GM13976 (cell line): ENCODE results near the gene ANTXR1.

Experiments
- DNase-seq: peaks from one replicate; pipeline ENCODE4 v3.0.0; 2012; ENCODE audit warnings: low spot score
- CTCF ChIP-seq: IDR thresholded peaks from 2 replicates; pipeline ENCODE4 v1.5.1; 2012; ENCODE audit warnings: borderline replicate concordance, mild to moderate bottlenecking; ENCODE audit not compliant: insufficient read depth; ENCODE audit errors: extremely low read depth, missing control alignments, control extremely low read depth
- in situ Hi-C: fragments of 300-500 bp; cut with MboI; formaldehyde crosslinking; loops from one replicate; pipeline ENCODE4 v1.12.0; 2022; ENCODE audit warnings: low sequenced_read_pairs, mixed read lengths, inconsistent platforms; ENCODE audit not compliant: unreplicated experiment

The ANTXR1 gene

DNA sequence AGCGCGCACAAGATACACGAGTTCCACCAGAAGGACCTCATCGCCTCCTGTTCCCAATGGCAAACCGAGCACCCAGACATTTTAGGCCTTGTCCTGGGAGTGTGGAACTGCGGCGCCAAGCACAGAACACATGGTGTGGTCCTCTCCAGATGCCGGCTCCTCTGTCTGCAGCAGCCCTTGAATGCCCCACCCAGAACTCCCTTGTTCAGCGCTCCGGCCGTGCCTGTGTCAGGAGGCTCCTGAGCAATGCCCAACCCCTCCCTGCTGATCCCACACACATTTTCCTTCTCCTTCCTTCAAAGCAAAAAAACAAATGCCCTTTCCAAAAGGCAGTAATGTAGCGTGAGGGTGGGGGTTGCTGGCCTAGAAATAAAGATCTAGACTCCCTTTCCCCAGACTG is 284.2 kb downstream of the ANTXR1 start:
- in situ Hi-C loops = no loop called here
- no peak for TF ChIP-seq CTCF
- DNase-seq = no peak

GRCh38 chr2:69298261-69298660 is 285.3 kb downstream of the ANTXR1 start:
- in situ Hi-C loops = no loop called here
- no peak for DNase-seq

DNA sequence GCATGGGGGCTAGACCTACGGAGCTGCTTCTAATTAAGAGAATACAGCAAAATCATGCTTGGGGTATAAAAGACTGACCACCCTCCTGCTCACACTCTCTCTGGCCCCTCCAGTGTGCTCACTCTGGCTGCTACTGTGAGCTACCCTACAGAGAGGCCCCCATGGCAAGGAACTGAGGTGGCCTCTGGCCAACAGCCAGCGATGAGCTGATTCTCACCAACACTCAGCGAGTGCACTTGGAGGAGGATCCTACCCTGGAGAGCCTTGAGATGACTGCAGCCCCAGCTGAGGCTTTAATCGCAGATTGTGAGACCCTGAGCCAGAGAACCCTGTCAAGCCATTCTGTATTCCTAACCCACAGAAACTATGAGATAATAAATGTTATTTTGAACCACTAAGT is 285.9 kb downstream of the ANTXR1 start:
- DNase-seq = no peak
- no peak for TF ChIP-seq CTCF
- in situ Hi-C loops = no loop called here

More at GRCh38 chr2:69298261-69298660, 285.3 kb downstream of the ANTXR1 start:
- TF ChIP-seq CTCF = no peak
